Stimulated activated CD8-positive, alpha-beta memory T cell treated with anti-CD3 and anti-CD28 coated beads, Interleukin-7, amount 100 ng/mL, for 48 hours (primary cell): ENCODE measurements around the gene DLGAP5.
A peak's percentile ranks its signal among the peaks of the same experiment; 100 is the strongest.

Experiments
- DNase-seq, 2 donors: peaks; one replicate each; pipeline ENCODE4 v3.0.0-alpha.2; 2020; ENCODE audit warnings: low read depth in 1 of 2; ENCODE audit errors: extremely low read depth in 1 of 2

Gene DLGAP5

GRCh38 chr14:55115861-55116245 is 75.5 kb downstream of the DLGAP5 start:
- no peak for DNase-seq

GRCh38 chr14:55115460-55115859 is 75.9 kb downstream of the DLGAP5 start:
- DNase-seq = no peak

- no peak for DNase-seq
Observed at GRCh38 chr14:55114720-55115119, 76.7 kb downstream of the DLGAP5 start.

- no peak for DNase-seq
Observed at GRCh38 chr14:55111122-55111708, 80.2 kb downstream of the DLGAP5 start.

GRCh38 chr14:55109836-55110235 is 81.5 kb downstream of the DLGAP5 start:
- no peak for DNase-seq

GRCh38 chr14:55107766-55108554 is 83.4 kb downstream of the DLGAP5 start:
- DNase-seq = no peak

- no peak for DNase-seq
Observed at GRCh38 chr14:55105991-55106390, 85.4 kb downstream of the DLGAP5 start.

- no peak for DNase-seq
Observed at GRCh38 chr14:55103971-55104954, 87.1 kb downstream of the DLGAP5 start.

GRCh38 chr14:55103005-55103640 is 88.3 kb downstream of the DLGAP5 start:
- DNase-seq = peak; percentile 30 to 33

GRCh38 chr14:55102141-55102621 is 89.2 kb downstream of the DLGAP5 start:
- DNase-seq = peak in 1 of 2 donors; percentile 48

GRCh38 chr14:55101698-55102097 is 89.7 kb downstream of the DLGAP5 start:
- DNase-seq = no peak

GRCh38 chr14:55099756-55100155 is 91.6 kb downstream of the DLGAP5 start:
- no peak for DNase-seq

GRCh38 chr14:55098561-55098898 is 92.9 kb downstream of the DLGAP5 start:
- DNase-seq = no peak
